NOMO-1 treated with dmso at 0.1 percent for 144 hours (cell line): ENCODE measurements around the gene IGSF22.

Experiments
- DNase-seq: peaks from one replicate; lab custom pipeline; 2025; ENCODE audit not compliant: unreplicated experiment; lab: John Stamatoyannopoulos, UW

IGSF22 gene

GRCh38 chr11:18745251-18745650, 19.3 kb upstream of the IGSF22 start:
- DNase-seq = no peak

GRCh38 chr11:18743900-18744514, 18.0 kb upstream of the IGSF22 start:
- DNase-seq = no peak

DNA sequence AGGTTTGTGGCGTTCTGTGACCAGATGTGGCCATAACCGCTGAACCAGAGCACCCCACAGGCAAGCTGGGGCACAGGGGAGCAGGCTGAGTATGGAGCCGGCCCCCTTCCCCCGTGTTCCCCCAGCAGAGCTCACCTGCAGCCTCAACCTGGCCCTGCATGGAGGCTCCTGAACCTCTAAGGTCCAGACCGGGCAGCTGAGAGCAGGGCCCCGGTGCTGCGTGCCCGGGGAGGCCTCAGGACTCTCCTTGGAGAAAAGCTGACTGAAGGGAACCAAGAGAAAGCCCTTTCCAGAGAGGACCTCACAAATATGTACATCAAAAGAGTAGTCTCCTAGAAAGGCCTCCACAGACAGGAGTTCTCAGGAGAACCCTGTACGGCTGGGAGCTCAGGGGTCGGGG, 17.4 kb upstream of the IGSF22 start:
- no peak for DNase-seq

DNA sequence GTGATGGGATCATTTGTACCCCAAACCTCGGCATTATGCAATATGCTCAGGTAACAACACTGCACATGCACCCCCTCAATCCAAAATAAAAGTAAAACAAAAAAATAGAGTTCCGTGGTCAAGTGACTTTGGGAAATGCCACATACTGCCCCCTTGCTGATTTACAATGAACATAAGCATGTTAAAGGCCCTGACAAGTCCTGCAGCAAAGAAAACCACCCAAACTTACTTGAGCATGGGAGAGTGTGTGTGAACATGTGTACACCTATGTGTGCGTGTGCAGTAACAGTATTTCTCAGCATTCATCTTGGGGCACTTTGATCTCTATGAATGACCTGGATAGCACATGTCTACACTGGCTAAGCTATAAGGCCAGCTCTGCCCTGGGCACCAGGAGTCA, 15.8 kb upstream of the IGSF22 start:
- DNase-seq = no peak

GRCh38 chr11:18739685-18740084, 13.7 kb upstream of the IGSF22 start:
- no peak for DNase-seq

DNA sequence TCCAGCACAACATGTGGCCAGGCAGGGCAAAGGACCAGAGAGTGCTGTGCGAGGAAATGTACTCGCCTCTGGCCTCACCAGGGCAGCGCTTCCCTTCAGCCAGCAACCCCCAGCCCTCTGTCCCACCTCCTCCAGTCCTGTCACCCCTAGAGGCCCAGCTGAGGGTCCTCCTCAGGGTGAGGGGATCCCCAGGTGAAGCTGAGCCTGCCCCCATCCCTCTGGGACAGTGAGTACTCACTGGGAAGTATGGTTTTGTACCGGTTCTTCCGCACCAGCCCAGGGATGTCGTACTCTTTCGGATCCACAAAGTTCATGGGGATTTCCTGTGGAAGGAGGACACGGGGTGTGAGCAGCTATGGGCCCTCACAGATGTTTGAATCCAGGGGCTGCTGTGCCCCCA, 11.7 kb upstream of the IGSF22 start:
- DNase-seq = no peak

DNA sequence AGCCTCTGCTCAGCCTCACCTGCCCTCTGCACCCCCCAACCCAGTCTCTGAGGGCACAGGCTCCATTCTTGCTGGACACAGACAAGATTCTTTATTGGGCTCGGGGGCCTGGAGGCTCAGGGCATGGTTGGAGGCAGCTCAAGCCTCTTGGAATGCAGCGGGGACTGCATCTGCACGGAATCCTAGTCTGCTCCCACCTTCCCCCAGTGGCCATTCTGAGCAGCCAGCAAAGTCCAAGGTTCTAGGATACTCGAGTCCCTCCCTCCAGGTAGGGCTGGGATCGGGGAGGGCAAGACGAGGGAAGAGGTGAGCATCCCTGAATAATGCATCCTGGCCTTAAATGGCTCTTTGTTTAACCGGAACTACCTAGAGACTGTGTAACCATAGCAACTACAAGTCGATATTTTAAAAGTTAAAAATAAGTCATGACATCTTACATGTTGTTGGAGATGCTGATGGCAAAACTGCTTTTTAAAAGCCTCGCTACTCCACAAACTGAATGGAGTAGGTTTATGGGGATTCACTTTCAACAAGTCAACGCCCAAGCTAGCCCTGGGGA, 10.7 kb upstream of the IGSF22 start:
- no peak for DNase-seq

- no peak for DNase-seq
Observed at GRCh38 chr11:18733202-18733601, 7.2 kb upstream of the IGSF22 start.

- DNase-seq = peak; percentile 33
Observed at GRCh38 chr11:18731949-18732821, 6.2 kb upstream of the IGSF22 start.

- DNase-seq = no peak
Observed at GRCh38 chr11:18731441-18731840, 5.5 kb upstream of the IGSF22 start.

DNA sequence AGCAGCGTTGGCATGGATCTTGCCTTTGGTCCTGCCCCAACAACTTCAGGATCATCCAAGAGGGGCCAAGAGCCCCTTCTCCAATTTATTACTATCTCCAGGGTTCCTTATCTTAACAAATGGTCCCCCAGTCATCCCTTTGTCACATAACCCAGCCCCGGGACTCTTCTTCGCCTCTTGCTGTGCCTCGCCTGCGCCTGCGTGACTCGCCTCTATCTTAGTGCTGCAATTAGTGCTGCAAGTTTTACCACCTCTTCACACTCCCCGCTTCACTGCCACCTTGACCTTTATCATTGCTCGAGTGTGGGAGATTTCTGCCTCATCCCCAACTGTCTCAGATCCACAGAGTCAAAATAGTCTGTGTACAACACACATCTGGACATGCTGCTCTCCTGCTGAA, 4.0 kb upstream of the IGSF22 start:
- DNase-seq = no peak

- no peak for DNase-seq
Observed at GRCh38 chr11:18729426-18729825, 3.4 kb upstream of the IGSF22 start.

DNA sequence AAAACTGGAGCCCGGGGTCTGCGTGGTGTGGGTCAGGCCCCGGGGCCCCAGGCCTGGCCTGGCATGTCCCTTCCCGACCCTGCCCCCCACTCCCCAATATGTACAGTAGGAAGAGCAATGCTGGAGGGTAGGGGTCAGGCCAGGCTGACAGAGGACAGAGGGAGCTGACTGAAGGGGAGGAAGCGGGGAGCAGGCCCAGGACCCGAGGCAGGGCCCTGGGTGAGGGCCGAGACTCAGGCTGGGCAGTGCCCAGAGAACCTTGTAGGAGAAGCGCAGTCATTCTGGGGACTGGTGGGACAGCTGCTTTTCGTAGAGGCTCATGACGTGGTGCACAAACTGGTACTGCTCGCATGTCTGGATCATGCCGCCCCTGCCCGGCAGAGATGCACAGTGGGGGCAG, 2.7 kb upstream of the IGSF22 start:
- DNase-seq = no peak

DNA sequence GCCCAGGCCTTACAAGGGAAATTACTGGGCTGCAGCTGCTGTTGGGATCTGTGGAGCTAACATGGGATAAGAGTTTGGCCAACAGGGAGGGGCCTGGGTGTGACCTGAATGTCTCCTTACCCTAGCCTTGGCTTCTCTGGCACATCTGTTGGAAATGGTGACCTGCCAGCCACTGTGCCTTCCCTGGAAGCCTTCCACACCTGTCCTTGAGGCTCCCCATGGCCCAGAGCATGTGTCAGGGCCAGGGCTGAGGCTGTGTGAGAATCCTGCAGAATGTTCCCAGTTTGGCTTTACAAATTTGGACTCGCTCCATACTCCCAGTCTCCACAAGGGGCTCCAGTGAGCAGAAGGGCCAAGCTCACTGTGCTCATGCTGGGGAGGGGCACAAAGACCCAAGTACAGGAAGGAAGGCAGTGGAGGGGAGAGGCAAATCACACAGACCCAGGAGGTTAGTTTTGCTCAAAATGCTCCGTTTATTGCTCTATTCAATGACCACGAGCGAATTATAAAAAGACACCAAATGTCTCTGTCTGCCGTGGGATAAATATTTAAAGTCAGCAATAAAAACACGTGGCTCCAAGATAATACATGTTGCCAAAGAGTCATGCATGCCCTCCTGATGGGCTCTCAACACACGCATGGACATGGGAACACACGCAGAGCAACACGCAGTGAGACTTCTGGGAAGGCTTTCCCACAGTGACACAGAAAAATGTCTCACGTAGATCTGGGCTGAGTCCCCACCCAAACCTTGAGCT, 1.7 kb upstream of the IGSF22 start:
- DNase-seq = no peak

- no peak for DNase-seq
Observed at GRCh38 chr11:18723991-18724390, 2.0 kb downstream of the IGSF22 start.

DNA sequence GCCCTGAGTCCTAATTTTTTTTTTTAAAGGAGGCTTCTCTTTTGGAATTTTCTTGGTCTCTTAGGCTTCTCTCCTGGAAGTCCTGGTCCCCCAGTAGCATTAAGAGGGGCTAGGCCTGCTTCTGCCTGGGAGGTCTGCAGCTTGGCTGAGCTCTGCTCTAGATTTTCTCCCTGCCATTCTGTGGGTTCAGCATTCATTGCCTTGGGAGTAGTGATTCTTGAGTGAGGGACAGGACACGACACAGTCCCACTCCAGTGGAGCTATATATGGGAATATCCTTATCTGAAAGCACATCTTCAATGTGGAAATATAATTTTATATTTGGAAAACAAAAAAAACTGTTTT, 3.7 kb downstream of the IGSF22 start:
- DNase-seq = no peak

GRCh38 chr11:18721561-18722292, 4.3 kb downstream of the IGSF22 start:
- DNase-seq = peak; percentile 52

DNA sequence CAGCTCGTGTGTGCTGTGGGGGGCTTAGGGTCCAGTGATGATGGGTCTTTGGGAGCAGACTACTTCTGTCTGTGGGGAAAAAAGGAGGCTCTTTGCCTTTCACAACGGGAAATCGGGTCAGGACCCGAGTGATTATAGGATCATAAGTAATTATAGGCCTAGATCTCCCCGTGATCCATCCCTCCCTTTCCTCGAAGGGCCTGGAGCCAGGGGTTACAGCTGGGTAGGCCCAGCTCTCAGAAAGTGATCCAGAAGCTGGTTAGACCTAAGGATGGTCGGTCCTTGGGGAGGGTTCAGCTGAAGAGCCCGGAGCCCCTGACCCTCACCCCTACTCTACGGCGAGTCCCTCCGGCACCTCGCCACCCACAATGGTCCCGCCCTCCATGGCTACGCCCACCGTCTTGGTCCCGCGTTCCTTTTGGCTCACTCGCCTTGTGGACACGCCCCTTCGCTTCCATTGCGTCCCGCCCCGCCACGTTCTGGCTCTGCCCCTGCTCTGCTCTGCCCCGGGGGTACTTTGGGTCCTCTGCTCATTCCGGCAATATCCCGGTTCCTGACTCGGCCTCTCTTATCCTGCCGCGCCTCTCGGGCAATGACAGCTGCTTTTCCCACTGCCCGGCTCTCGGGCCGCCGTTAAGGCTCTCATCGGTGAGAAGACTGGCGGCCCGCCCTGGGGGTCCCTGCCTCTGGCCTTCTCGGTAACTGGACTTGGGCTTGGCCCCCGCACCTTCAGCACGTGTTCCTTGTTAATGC, 5.0 kb downstream of the IGSF22 start:
- DNase-seq = no peak

- DNase-seq = no peak
Observed at GRCh38 chr11:18720091-18720807, 5.7 kb downstream of the IGSF22 start.

- DNase-seq = no peak
Observed at GRCh38 chr11:18715476-18715875, 10.5 kb downstream of the IGSF22 start.
